ENCODE results near the gene TSGA10. TPM values are rescaled to one million over a fixed set of nuclear protein-coding genes. Genes with fewer than 3 reads are reported as not detected.
"Not testable (repeated sequence)": the region's sequence is repeated elsewhere in the genome, so short reads cannot be mapped to it uniquely, and the experiment has no call there.

TSGA10 gene
- total RNA-seq, 1 experiment from 2014 or later: 6.6 TPM

- Histone ChIP-seq H3K79me2 (ENCODE audit: insufficient read depth, low read length) (no peaks in the 10 kb centered on the region), H3K27ac (ENCODE audit: low read depth, low read length) (no peak overlapping the region), H3K9me3 (ENCODE audit: control insufficient read depth in 1 of 2, insufficient read depth in 1 of 2, low read depth in 1 of 2, low read length in 2 of 2) (no peaks in the 10 kb centered on the region), H3K4me2 (ENCODE audit: low read length) (no peak overlapping the region), H4K20me1 (ENCODE audit: insufficient read depth) (no peaks in the 10 kb centered on the region), H3K36me3 (ENCODE audit: control insufficient read depth in 1 of 2, insufficient read depth in 2 of 2, low read length in 2 of 2) (no peaks in the 10 kb centered on the region), H3K9me2 (ENCODE audit: insufficient read depth) (no peaks in the 10 kb centered on the region), H3K27me3 (ENCODE audit: insufficient read depth, low read length) (no peaks in the 10 kb centered on the region), H2AFZ (ENCODE audit: low read depth, low read length, poor library complexity, severe bottlenecking) (peak overlapping the region; percentile 13), H3K4me3 (replicated peaks in 1 of 2; ENCODE audit: low read depth in 1 of 2, low read length in 2 of 2) (no peak overlapping the region), H3K9ac (ENCODE audit: low read length) (no peak overlapping the region), H3K4me1 (ENCODE audit: control insufficient read depth in 1 of 2, insufficient read depth in 2 of 2, low read length in 2 of 2) (no peaks in the 10 kb centered on the region)
- RAD21 ChIA-PET (ENCODE audit: low non-redundant PET in 1 of 2, low total read pairs in 2 of 2, uncharacterized antibody in 2 of 2, unreplicated experiment in 2 of 2): interaction anchor here (1.7 to 2.3 kb wide), 1 partner anchor 417 kb away, joined by 7 to 18 read pairs; no protein-coding TSS in a partner anchor
- ATAC-seq (peak; percentile 95), DNase-seq (ENCODE audit: low read depth, low spot score) (peak; percentile 44)
- intact Hi-C loops (cut with micrococcal nuclease): loop anchor here (1.0 kb wide), 1 partner anchor 417 kb away; no protein-coding TSS in a partner anchor
- POLR2A ChIA-PET: no interaction called here
- no TSS peak for BruUV-seq (replicated peaks)
- CTCF ChIA-PET: interaction anchor here (0.8 to 2.7 kb wide), 7 partner anchors 154 to 432 kb away, joined by 3 to 28 read pairs (median 3); partner anchors contain the start of gene MGAT4A
- peak; percentile 43 to 68 (median 65) for TF ChIP-seq CTCF (IDR thresholded peaks at IDR 0.05 in 2 of 3, conservative IDR thresholded peaks at IDR 0.05 in 1 of 3; ENCODE audit: borderline replicate concordance in 1 of 3, insufficient read depth in 1 of 3, low read depth in 2 of 3, low read length in 2 of 3)
- no peak for TF ChIP-seq EZH2 (IDR thresholded peaks at IDR 0.05)
- TF ChIP-seq SIN3A (IDR thresholded peaks at IDR 0.05; ENCODE audit: low read depth): no peak
- no peak for TF ChIP-seq POLR2AphosphoS5 (IDR thresholded peaks at IDR 0.05; ENCODE audit: low read depth, low read length)
- peak; percentile 20; the same call in 1 of the 2 replicates for TF ChIP-seq ELF1 (IDR thresholded peaks at IDR 0.05; ENCODE audit: borderline replicate concordance, low read depth)
- peak; percentile 80 for TF ChIP-seq RAD21 (IDR thresholded peaks at IDR 0.05; ENCODE audit: low read depth)
These were observed 88.4 kb downstream of the TSGA10 start for GRCh38 chr2:99066075-99066958.

DNA sequence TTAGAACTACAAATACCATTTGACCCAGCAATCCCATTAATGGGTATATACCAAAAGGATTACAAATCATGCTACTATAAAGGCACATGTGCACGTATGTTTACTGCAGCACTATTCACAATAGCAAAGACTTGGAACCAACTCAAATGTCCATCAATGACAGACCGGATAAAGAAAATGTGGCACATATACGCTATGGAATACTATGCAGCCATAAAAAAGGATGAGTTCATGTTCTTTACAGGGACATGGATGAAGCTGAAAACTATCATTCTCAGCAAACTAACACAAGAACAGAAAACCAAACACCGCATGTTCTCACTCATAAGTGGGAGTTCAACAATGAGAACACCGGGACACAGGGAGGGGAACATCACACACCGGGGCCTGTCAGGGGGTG, 105.6 kb downstream of the TSGA10 start:
- ATAC-seq; intact Hi-C loops (cut with micrococcal nuclease); H4K20me1 ChIP-seq (ENCODE audit: insufficient read depth); H3K4me3 ChIP-seq (replicated peaks in 1 of 2; ENCODE audit: low read depth in 1 of 2, low read length in 2 of 2); H3K9ac ChIP-seq (ENCODE audit: low read length); DNase-seq (ENCODE audit: low read depth, low spot score); H2AFZ ChIP-seq (ENCODE audit: low read depth, low read length, poor library complexity, severe bottlenecking); H3K79me2 ChIP-seq (ENCODE audit: insufficient read depth, low read length); H3K9me2 ChIP-seq (ENCODE audit: insufficient read depth); H3K27me3 ChIP-seq (ENCODE audit: insufficient read depth, low read length); H3K36me3 ChIP-seq (ENCODE audit: control insufficient read depth in 1 of 2, insufficient read depth in 2 of 2, low read length in 2 of 2); RAD21 ChIA-PET (ENCODE audit: low non-redundant PET in 1 of 2, low total read pairs in 2 of 2, uncharacterized antibody in 2 of 2, unreplicated experiment in 2 of 2); H3K4me2 ChIP-seq (ENCODE audit: low read length); H3K27ac ChIP-seq (ENCODE audit: low read depth, low read length); BruUV-seq (replicated peaks); POLR2A ChIA-PET; CTCF ChIA-PET; H3K4me1 ChIP-seq (ENCODE audit: control insufficient read depth in 1 of 2, insufficient read depth in 2 of 2, low read length in 2 of 2); H3K9me3 ChIP-seq (ENCODE audit: control insufficient read depth in 1 of 2, insufficient read depth in 1 of 2, low read depth in 1 of 2, low read length in 2 of 2): not testable (repeated sequence)

Measured in HCT116 (cell line).